Panc1 (cell line): ENCODE measurements around the gene DDX17. TPM values are rescaled to one million over a fixed set of nuclear protein-coding genes. Genes with fewer than 3 reads are reported as not detected.

Experiments
- ATAC-seq: fragments of 200-7000 bp; cut with Tn5 transposase; 2 replicates; pipeline ENCODE4 v1.9.1; 2020; ENCODE audit warnings: mild to moderate bottlenecking, moderate library complexity
- BruUV-seq: library from RNA; stranded (reverse); fragments of 400-500 nt; replicated peaks from 2 replicates; lab custom pipeline; 2021; lab: Mats Ljungman, UMichigan
- CTCF ChIA-PET: fragments of 300-600 bp; sonication (Branson Sonifier 250); formaldehyde crosslinking; loops from one replicate; lab custom pipeline; 2022; ENCODE audit warnings: antibody characterized with exemption; lab: Charles Lee
- POLR2A ChIA-PET: fragments of 300-600 bp; sonication (Branson Sonifier 250); formaldehyde crosslinking; loops from one replicate; lab custom pipeline; 2022; ENCODE audit warnings: antibody characterized with exemption; lab: Charles Lee
- DNase-seq: peaks from one replicate; pipeline ENCODE4 v3.0.0-alpha.2; 2010; ENCODE audit warnings: low read depth, low spot score
- H3K27ac ChIP-seq: 2 replicates; pipeline ENCODE4 v1.5.1; 2011; ENCODE audit warnings: mild to moderate bottlenecking, low read length, inconsistent platforms
- H3K27me3 ChIP-seq: fragments of 200-500 bp; sonication (Bioruptor generic); 2 replicates; pipeline ENCODE4 v1.6.0; 2014; ENCODE audit warnings: low read length, inconsistent platforms; ENCODE audit not compliant: control insufficient read depth, insufficient read depth
- H3K36me3 ChIP-seq: fragments of 200-500 bp; sonication (Bioruptor generic); 2 replicates; pipeline ENCODE4 v1.5.1; 2014; ENCODE audit warnings: inconsistent platforms, mild to moderate bottlenecking, low read length, moderate library complexity; ENCODE audit not compliant: control insufficient read depth, insufficient read depth
- H3K4me1 ChIP-seq: 2 replicates; pipeline ENCODE4 v1.5.1; 2011; ENCODE audit warnings: inconsistent platforms, mild to moderate bottlenecking, low read length, moderate library complexity; ENCODE audit not compliant: control insufficient read depth, insufficient read depth
- H3K4me3 ChIP-seq, 2 experiments: 2 replicates each; pipeline ENCODE4 v1.5.1; 2011 to 2012; ENCODE audit warnings: low read depth in 2 of 2, low read length in 2 of 2, mild to moderate bottlenecking in 2 of 2, inconsistent platforms in 1 of 2, moderate library complexity in 1 of 2
- H3K9me3 ChIP-seq: fragments of 200-500 bp; sonication (Bioruptor generic); 2 replicates; pipeline ENCODE4 v1.5.1; 2014; ENCODE audit warnings: low read depth, mild to moderate bottlenecking, inconsistent platforms, low read length, moderate library complexity; ENCODE audit not compliant: control insufficient read depth, insufficient read depth
- POLR2AphosphoS5 ChIP-seq: IDR thresholded peaks from 2 replicates; pipeline ENCODE4 v1.6.1; 2012; ENCODE audit warnings: mild to moderate bottlenecking, low read depth, low read length, moderate library complexity
- REST ChIP-seq, 2 experiments: IDR thresholded peaks; 2 replicates each; pipeline ENCODE4 v1.6.1; 2011 to 2012; ENCODE audit warnings: low read depth in 2 of 2, control low read depth in 1 of 2, low read length in 1 of 2, mild to moderate bottlenecking in 1 of 2, moderate library complexity in 1 of 2; ENCODE audit not compliant: insufficient read depth in 1 of 2
- SIN3A ChIP-seq: IDR thresholded peaks from 2 replicates; pipeline ENCODE4 v1.6.1; 2012; ENCODE audit warnings: low read depth, mild to moderate bottlenecking, low read length, moderate library complexity, borderline replicate concordance; ENCODE audit not compliant: insufficient read depth
- TCF7L2 ChIP-seq: IDR thresholded peaks from 2 replicates; pipeline ENCODE4 v1.6.1; 2011; ENCODE audit warnings: mild to moderate bottlenecking, low read depth, low read length, inconsistent platforms
- in situ Hi-C: cut with HindIII; loops from 2 replicates; pipeline ENCODE4 v1.10.0; 2016; ENCODE audit warnings: low sequenced_read_pairs, low pct_unique_long_range_greater_than_20kb
- intact Hi-C: fragments of 100-400 bp; cut with micrococcal nuclease; formaldehyde crosslinking; loops from one replicate; pipeline ENCODE4 v1.10.0; 2022; ENCODE audit not compliant: unreplicated experiment
- total RNA-seq: library from RNA; stranded (reverse); gene quantifications from one replicate; pipeline ENCODE4 v1.2.1, GENCODE V29; 2021; ENCODE audit not compliant: unreplicated experiment
- TF ChIP-seq, protein P1 (sequence below): fragments of 450-650 bp; IDR thresholded peaks from 2 replicates; pipeline ENCODE4 v1.5.1; 2017; ENCODE audit warnings: mild to moderate bottlenecking

Gene DDX17
- total RNA-seq, 1 experiment from 2014 or later = 277 TPM

DNA sequence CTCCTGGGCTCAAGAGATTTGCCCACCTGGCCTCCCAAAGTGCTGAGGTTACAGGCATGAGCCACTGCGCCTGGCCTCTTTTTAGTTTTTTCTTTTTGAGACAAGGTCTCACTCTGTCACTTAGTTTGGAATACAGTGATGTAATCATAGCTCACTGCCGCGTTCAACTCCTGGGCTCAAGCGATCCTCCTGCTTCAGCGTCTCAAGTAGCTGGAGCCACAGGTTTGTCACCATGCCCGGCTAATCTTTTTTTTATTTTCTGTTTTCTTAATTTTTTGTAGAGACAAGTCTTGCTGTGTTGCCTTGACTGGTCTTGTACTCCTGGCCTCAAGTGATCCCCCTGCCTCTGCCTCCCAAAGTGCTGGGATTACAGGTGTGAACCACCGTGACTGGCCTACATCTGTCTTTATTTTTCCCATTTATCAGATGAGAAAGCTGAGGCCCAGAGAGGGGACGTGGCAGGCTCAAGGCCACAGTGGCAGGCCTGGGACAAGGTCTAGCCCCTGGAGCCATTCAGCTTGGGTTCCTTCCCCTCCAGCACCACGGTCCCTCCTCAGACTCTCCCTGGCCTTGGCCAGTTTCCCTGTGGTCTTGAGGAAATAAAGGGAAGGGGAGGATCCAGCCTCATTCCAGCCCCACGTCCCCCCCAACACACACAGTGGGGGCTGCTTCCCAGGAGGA, 41.0 kb downstream of the DDX17 start:
- Histone ChIP-seq H3K36me3 (no peaks in the 10 kb centered on the region), H3K4me1 (peaks cover 2% of the 10 kb centered on the region; the same call in 1 of the 2 replicates), H3K4me3 (no peak overlapping the region), H3K27me3 (no peaks in the 10 kb centered on the region), H3K9me3 (no peaks in the 10 kb centered on the region), H3K27ac (no peak overlapping the region)
- ChIA-PET CTCF (no interaction called here), POLR2A (interaction anchor here (0.7 kb wide), 1 partner anchor 16 kb away, joined by 3 read pairs; no protein-coding TSS in a partner anchor)
- DNase-seq (no peak), ATAC-seq (no peak)
- intact Hi-C loops (no loop called here), in situ Hi-C loops (no loop called here)
- no TSS peak for BruUV-seq
- TF ChIP-seq TCF7L2 (no peak), POLR2AphosphoS5 (no peak), SIN3A (no peak), REST (IDR thresholded peaks at IDR 0.05; ENCODE audit: insufficient read depth in 1 of 2, low read depth in 2 of 2, low read length in 1 of 2) (no peak)
- TF ChIP-seq, protein P1, sequence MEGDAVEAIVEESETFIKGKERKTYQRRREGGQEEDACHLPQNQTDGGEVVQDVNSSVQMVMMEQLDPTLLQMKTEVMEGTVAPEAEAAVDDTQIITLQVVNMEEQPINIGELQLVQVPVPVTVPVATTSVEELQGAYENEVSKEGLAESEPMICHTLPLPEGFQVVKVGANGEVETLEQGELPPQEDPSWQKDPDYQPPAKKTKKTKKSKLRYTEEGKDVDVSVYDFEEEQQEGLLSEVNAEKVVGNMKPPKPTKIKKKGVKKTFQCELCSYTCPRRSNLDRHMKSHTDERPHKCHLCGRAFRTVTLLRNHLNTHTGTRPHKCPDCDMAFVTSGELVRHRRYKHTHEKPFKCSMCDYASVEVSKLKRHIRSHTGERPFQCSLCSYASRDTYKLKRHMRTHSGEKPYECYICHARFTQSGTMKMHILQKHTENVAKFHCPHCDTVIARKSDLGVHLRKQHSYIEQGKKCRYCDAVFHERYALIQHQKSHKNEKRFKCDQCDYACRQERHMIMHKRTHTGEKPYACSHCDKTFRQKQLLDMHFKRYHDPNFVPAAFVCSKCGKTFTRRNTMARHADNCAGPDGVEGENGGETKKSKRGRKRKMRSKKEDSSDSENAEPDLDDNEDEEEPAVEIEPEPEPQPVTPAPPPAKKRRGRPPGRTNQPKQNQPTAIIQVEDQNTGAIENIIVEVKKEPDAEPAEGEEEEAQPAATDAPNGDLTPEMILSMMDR = no peak

DNA sequence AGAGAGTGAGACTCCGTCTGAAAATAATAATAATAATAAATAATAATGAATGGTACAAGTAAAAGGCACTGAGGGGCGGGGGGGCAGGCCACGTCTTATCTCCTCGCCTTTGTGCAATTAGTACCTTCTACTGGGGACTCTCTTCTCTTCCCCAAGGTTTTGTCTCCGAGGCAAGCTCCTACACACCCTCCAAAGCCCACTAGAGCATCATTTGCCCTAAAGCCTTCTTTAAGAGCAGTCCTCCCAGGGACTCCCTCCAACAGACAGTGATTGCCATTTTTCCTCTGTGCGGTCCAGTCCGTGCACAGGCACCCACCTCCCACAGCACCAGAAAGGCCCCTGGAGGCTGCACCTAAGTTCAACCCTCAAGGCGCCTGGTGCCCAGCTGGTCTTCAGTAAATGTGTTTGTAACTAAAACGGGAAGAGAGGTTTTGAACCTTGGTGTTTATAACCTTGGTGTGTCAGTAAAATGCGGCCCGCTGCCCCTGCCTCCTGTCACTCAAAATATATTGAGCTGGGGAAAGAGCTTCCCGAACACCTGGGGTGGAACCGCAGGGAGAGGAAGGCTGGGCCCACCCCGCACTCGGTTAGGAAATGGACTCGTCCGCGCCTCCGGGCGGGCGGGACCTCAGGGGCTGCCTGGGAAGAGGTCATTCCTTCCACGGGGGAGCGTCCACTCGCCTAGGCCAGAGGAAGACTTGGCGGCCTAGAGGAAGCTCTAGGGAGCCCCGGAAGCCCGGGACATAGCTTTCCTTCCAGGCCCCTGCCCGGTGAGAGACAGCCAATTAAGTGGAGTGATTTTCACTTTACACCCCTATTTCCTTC, 42.9 kb downstream of the DDX17 start:
- ATAC-seq = no peak
- Histone ChIP-seq H3K4me1 (peaks cover 2% of the 10 kb centered on the region; the same call in 1 of the 2 replicates), H3K27me3 (no peaks in the 10 kb centered on the region), H3K36me3 (no peaks in the 10 kb centered on the region), H3K4me3 (no peak overlapping the region), H3K9me3 (no peaks in the 10 kb centered on the region), H3K27ac (no peak overlapping the region)
- POLR2A ChIA-PET = interaction anchor here (1.4 kb wide), 1 partner anchor 18 kb away, joined by 5 read pairs; no protein-coding TSS in a partner anchor
- in situ Hi-C loops (no loop called here), intact Hi-C loops (no loop called here)
- DNase-seq = no peak
- CTCF ChIA-PET = interaction anchor here (0.5 kb wide), 1 partner anchor 39 kb away, joined by 8 read pairs; no protein-coding TSS in a partner anchor
- BruUV-seq = no TSS peak
- TF ChIP-seq, protein P1 = no peak
- TF ChIP-seq POLR2AphosphoS5 = no peak
- TF ChIP-seq TCF7L2 = no peak
- TF ChIP-seq REST (IDR thresholded peaks at IDR 0.05; ENCODE audit: insufficient read depth in 1 of 2, low read depth in 2 of 2, low read length in 1 of 2) = no peak
- no peak for TF ChIP-seq SIN3A
